Measurements from ENCODE around the gene AOX1. TPM values are rescaled to one million over a fixed set of nuclear protein-coding genes. Genes with fewer than 3 reads are reported as not detected.

Gene AOX1
- total RNA-seq, 1 experiment from 2014 or later, result 3.0 TPM

GRCh38 chr2:200670313-200670712, 84.5 kb downstream of the AOX1 start:
- intact Hi-C loops (cut with micrococcal nuclease; ENCODE audit: unreplicated experiment), result no loop called here
- in situ Hi-C loops (cut with HindIII; ENCODE audit: low pct_unique_long_range_greater_than_20kb, low sequenced_read_pairs), result no loop called here
- peak; percentile 35 for TF ChIP-seq CTCF (IDR thresholded peaks at IDR 0.05)
- TF ChIP-seq REST (IDR thresholded peaks at IDR 0.05; ENCODE audit: insufficient read depth in 1 of 2, low read depth in 2 of 2, low read length in 1 of 2), result no peak
- no peak for TF ChIP-seq TCF7L2 (IDR thresholded peaks at IDR 0.05; ENCODE audit: low read depth, low read length)
- DNase-seq (ENCODE audit: low read depth, low spot score) (no peak), ATAC-seq (no peak)
- Histone ChIP-seq H3K4me3 (ENCODE audit: low read depth in 2 of 2, low read length in 2 of 2) (no peak overlapping the region), H3K27ac (ENCODE audit: low read length) (no peak overlapping the region), H3K9me3 (ENCODE audit: control insufficient read depth, insufficient read depth, low read depth, low read length) (no peaks in the 10 kb centered on the region), H3K36me3 (ENCODE audit: control insufficient read depth, insufficient read depth, low read length) (no peaks in the 10 kb centered on the region), H3K27me3 (ENCODE audit: control insufficient read depth, insufficient read depth, low read length) (no peaks in the 10 kb centered on the region), H3K4me1 (ENCODE audit: control insufficient read depth, insufficient read depth, low read length) (no peaks in the 10 kb centered on the region)
- POLR2A ChIA-PET, result no interaction called here
- no TSS peak for BruUV-seq (replicated peaks)
- CTCF ChIA-PET, result no interaction called here

GRCh38 chr2:200670751-200671150, 84.9 kb downstream of the AOX1 start:
- BruUV-seq (replicated peaks), result no TSS peak
- DNase-seq (ENCODE audit: low read depth, low spot score) (no peak), ATAC-seq (no peak)
- POLR2A ChIA-PET, result no interaction called here
- Histone ChIP-seq H3K27me3 (ENCODE audit: control insufficient read depth, insufficient read depth, low read length) (no peaks in the 10 kb centered on the region), H3K4me1 (ENCODE audit: control insufficient read depth, insufficient read depth, low read length) (no peaks in the 10 kb centered on the region), H3K4me3 (ENCODE audit: low read depth in 2 of 2, low read length in 2 of 2) (no peak overlapping the region), H3K9me3 (ENCODE audit: control insufficient read depth, insufficient read depth, low read depth, low read length) (no peaks in the 10 kb centered on the region), H3K36me3 (ENCODE audit: control insufficient read depth, insufficient read depth, low read length) (no peaks in the 10 kb centered on the region), H3K27ac (ENCODE audit: low read length) (no peak overlapping the region)
- TF ChIP-seq TCF7L2 (IDR thresholded peaks at IDR 0.05; ENCODE audit: low read depth, low read length), result no peak
- no peak for TF ChIP-seq SIN3A (IDR thresholded peaks at IDR 0.05; ENCODE audit: borderline replicate concordance, insufficient read depth, low read depth, low read length)
- no peak for TF ChIP-seq POLR2AphosphoS5 (IDR thresholded peaks at IDR 0.05; ENCODE audit: low read depth, low read length)
- TF ChIP-seq CTCF (IDR thresholded peaks at IDR 0.05), result no peak; the same call in 1 of the 2 replicates
- TF ChIP-seq REST (IDR thresholded peaks at IDR 0.05; ENCODE audit: insufficient read depth in 1 of 2, low read depth in 2 of 2, low read length in 1 of 2), result no peak
- in situ Hi-C loops (cut with HindIII; ENCODE audit: low pct_unique_long_range_greater_than_20kb, low sequenced_read_pairs), result no loop called here
- intact Hi-C loops (cut with micrococcal nuclease; ENCODE audit: unreplicated experiment), result no loop called here
- CTCF ChIA-PET, result no interaction called here

All from Panc1 (cell line).